Naive thymus-derived CD8-positive, alpha-beta T cell (primary cell): Measurements from ENCODE around the gene SLC17A9. TPM values are rescaled to one million over a fixed set of nuclear protein-coding genes. Genes with fewer than 3 reads are reported as not detected.

Experiments
- ATAC-seq, 2 donors: fragments of 150-1000 bp; cut with Tn5 transposase in 1 of 2; sonication (Bioruptor Pico), chemical (Tn5 transposase) in 1 of 2; 1 replicate in 1 of 2; 2 replicates in 1 of 2; pipeline ENCODE4 v1.10.0; 2021; ENCODE audit warnings: mild to moderate bottlenecking in 2 of 2, moderate library complexity in 2 of 2
- POLR2A ChIA-PET: fragments of 350-600 bp; sonication (Branson Sonifier 250); formaldehyde crosslinking; loops from one replicate; lab custom pipeline; 2021; ENCODE audit warnings: antibody characterized with exemption; lab: Charles Lee
- DNase-seq, 10 donors: peaks; one replicate each; pipeline versions ENCODE4 v3.0.0 to v3.0.0-alpha.2; 2020 to 2022
- H3K27ac Mint-ChIP-seq, 10 donors: one replicate each; pipeline ENCODE4 v1.8.0; 2020 to 2022; ENCODE audit warnings: mild to moderate bottlenecking in 10 of 10, mixed read lengths in 10 of 10, moderate library complexity in 4 of 10, inconsistent platforms in 1 of 10
- H3K27me3 Mint-ChIP-seq, 5 donors: one replicate each; pipeline ENCODE4 v1.8.0; 2021 to 2022; ENCODE audit warnings: mixed read lengths in 5 of 5
- H3K36me3 Mint-ChIP-seq, 3 donors: one replicate each; pipeline ENCODE4 v1.8.0; 2020 to 2022; ENCODE audit warnings: mixed read lengths in 3 of 3, mild to moderate bottlenecking in 2 of 3, inconsistent platforms in 1 of 3
- H3K4me1 Mint-ChIP-seq, 4 donors: one replicate each; pipeline ENCODE4 v1.8.0; 2021 to 2022; ENCODE audit warnings: mixed read lengths in 4 of 4
- H3K4me3 Mint-ChIP-seq, 10 donors: one replicate each; pipeline ENCODE4 v1.8.0; 2020 to 2022; ENCODE audit warnings: mild to moderate bottlenecking in 10 of 10, mixed read lengths in 10 of 10, moderate library complexity in 6 of 10, inconsistent platforms in 1 of 10
- H3K9me3 Mint-ChIP-seq, 9 donors: one replicate each; pipeline ENCODE4 v1.8.0; 2020 to 2022; ENCODE audit warnings: mixed read lengths in 9 of 9, mild to moderate bottlenecking in 3 of 9, inconsistent platforms in 1 of 9, moderate library complexity in 1 of 9
- polyA plus RNA-seq, 3 donors: library from polyadenylated mRNA; unstranded; fragments of 300-500 nt; fragmentation: Illumina TruSeq; gene quantifications; one replicate each; pipeline ENCODE4 v1.2.3, GENCODE V29; 2021
- total RNA-seq, 8 experiments: library from RNA in 2 of 8; stranded (reverse) in 2 of 8; gene quantifications; one replicate each; pipeline ENCODE4 v1.2.3 and lab custom pipeline; 2021 to 2026

SLC17A9 gene, protein sequence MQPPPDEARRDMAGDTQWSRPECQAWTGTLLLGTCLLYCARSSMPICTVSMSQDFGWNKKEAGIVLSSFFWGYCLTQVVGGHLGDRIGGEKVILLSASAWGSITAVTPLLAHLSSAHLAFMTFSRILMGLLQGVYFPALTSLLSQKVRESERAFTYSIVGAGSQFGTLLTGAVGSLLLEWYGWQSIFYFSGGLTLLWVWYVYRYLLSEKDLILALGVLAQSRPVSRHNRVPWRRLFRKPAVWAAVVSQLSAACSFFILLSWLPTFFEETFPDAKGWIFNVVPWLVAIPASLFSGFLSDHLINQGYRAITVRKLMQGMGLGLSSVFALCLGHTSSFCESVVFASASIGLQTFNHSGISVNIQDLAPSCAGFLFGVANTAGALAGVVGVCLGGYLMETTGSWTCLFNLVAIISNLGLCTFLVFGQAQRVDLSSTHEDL
- total RNA-seq (10 to 100 TPM; 11.3 TPM), polyA plus RNA-seq (1 to 10 TPM; 1.2 to 2.0 (median 1.5) TPM), total RNA-seq (lab: John Stamatoyannopoulos, UW) (8.0 to 31.8 (median 21.2) reads per million in 6 experiments)

DNA sequence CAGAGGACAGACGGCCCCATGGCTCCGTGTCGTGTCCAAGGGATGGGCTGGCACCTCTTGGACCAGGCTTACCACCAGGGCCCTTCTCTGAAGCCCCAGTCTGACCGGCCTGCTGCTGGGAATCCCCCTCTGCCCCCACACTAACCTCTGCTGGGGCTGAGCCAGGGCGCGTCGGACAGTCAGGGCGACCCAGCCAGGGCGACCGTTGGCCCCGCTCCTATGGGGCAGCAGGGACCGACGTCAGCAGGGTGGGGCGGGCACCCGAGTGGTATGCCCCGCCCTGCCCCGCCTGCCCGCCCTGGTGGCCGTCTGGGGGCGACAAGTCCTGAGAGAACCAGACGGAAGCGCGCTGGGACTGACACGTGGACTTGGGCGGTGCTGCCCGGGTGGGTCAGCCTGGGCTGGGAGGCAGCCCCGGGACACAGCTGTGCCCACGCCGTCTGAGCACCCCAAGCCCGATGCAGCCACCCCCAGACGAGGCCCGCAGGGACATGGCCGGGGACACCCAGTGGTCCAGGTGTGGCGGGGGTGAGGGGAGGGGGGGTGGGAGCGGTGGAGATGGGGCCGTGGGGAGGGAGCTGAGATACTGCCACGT is at the start of gene SLC17A9:
TSS of gene SLC17A9 (plus strand) at position 337 of the 595 bp plus-strand sequence. CDS start at position 459, 122 bp downstream.
- Mint-ChIP-seq H3K27me3 (no peaks in the 10 kb centered on the region), H3K36me3 (peaks cover 0 to 27% (median 19%) of the 10 kb centered on the region in 3 donors), H3K9me3 (no peaks in the 10 kb centered on the region), H3K4me1 (peaks cover 14 to 60% (median 32%) of the 10 kb centered on the region in 4 donors), H3K4me3 (peak within 1 kb of the TSS; percentile 76 to 92 (median 88)), H3K27ac (peak within 1 kb of the TSS; percentile 88 to 97 (median 95))
- POLR2A ChIA-PET: interaction anchor here (0.7 to 4.6 kb wide), 5 partner anchors 16 to 57 kb away, joined by 4 to 90 read pairs (median 34); partner anchors contain the start of genes DIDO1 and GID8
- DNase-seq: peak in 2 of 10 donors; percentile 37 to 55
- peak in 1 of 2 donors; percentile 10 for ATAC-seq

DNA sequence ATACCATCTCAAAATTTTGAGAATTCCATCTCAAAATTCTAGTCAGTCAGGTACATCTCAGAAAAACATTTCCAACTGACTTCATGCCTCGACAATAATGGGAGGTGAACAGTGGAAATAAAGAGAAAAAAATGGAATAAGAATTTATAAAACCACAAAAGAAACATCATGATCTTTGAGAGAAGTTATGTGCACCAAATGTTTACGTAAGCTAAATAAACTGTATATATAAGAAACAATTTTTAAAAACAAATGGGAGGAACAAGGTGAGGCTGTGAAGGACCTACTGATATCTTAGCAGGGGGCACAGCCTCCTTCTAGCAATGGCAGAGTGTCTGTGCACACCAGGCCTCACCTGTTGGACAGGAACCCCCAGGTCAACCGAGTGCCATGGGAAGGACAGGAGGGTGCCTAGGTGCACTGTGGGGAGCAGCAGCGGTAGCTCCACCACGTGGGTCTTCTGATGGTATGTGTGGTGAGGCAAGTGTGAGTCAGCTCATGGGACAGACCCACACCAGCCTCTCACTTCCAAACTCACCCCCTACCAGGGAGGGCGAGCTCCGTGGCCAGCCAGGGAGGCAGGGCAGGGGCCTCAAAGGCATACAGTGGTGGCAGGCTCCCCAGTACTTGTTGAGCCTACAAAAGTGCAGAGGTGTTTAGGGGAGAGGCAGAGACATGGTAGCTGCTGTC is 49.4 kb upstream of the SLC17A9 start:
- DNase-seq (no peak), ATAC-seq (no peak)
- no peaks in the 10 kb centered on the region for H3K27me3 Mint-ChIP-seq
- H3K36me3 Mint-ChIP-seq: peaks cover 0 to 67% (median 29%) of the 10 kb centered on the region in 3 donors
- peaks cover 18 to 53% (median 37%) of the 10 kb centered on the region in 4 donors for H3K4me1 Mint-ChIP-seq
- H3K4me3 Mint-ChIP-seq: no peak overlapping the region
- POLR2A ChIA-PET: interaction anchor here (0.6 to 1.3 kb wide), 6 partner anchors 13 to 108 kb away, joined by 3 to 6 read pairs (median 4); partner anchors contain the start of gene DIDO1
- no peaks in the 10 kb centered on the region for H3K9me3 Mint-ChIP-seq
- peak overlapping the region in 2 of 10 donors; percentile 39 to 44 for H3K27ac Mint-ChIP-seq

DNA sequence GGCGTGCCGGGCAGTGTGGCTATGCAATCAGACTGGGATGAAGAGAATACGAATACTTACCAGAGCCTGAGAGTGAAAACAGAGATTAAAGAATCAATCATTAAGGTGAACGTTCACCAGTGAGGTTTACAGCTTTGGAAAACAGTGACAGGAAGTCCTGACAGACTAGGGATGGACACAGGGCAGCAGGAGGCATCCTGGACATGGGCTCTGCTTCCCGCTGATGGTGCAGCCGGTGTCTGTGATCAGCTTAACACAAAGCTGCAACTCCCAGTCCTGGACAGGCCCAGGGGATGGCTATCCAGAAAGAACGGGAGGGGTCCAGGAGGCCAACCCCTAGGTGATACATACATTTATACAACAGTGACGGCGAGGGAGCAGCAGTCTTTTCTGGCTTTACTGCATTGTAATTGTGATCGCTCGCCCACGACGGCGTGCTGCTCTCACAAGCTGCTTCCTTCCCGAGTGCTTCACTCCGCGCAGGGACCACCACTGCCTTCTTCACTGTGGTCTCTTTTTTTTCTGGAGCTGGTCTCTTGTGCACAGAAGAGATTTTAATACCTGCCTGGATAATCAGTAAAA is 46.9 kb upstream of the SLC17A9 start:
- no peak overlapping the region for H3K4me3 Mint-ChIP-seq
- H3K9me3 Mint-ChIP-seq: no peaks in the 10 kb centered on the region
- H3K4me1 Mint-ChIP-seq: peaks cover 10 to 52% (median 28%) of the 10 kb centered on the region in 4 donors
- ATAC-seq: no peak
- DNase-seq: no peak
- no peaks in the 10 kb centered on the region for H3K27me3 Mint-ChIP-seq
- peaks cover 0 to 92% (median 34%) of the 10 kb centered on the region in 3 donors for H3K36me3 Mint-ChIP-seq
- H3K27ac Mint-ChIP-seq: peak overlapping the region in 4 of 10 donors; percentile 3 to 51 (median 36)
- POLR2A ChIA-PET: no interaction called here

DNA sequence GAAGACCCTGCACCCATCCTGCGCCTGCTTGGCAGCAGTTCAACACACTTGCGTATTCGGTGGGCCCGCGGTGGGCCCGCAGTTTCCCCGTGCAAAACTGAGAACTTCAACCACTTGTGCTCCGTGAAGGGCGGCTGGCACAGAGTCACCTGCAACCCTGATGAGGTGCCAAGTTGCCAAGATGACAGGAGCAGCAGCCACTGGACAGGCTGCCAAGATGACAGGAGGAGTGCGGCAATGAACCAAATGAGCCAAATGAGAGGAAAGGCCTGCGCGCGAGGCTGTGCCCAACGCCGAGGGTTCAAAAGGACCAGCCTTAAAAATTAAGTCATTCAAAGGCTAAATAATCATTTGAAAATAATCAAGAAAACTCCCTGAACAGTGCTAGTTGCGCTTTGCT is 46.3 kb upstream of the SLC17A9 start:
- no peaks in the 10 kb centered on the region for H3K9me3 Mint-ChIP-seq
- no peak for DNase-seq
- H3K4me3 Mint-ChIP-seq: no peak overlapping the region
- H3K27ac Mint-ChIP-seq: peak overlapping the region in 3 of 10 donors; percentile 29 to 72 (median 34)
- peaks cover 12 to 50% (median 28%) of the 10 kb centered on the region in 4 donors for H3K4me1 Mint-ChIP-seq
- no peaks in the 10 kb centered on the region for H3K27me3 Mint-ChIP-seq
- H3K36me3 Mint-ChIP-seq: peaks cover 0 to 97% (median 34%) of the 10 kb centered on the region in 3 donors
- ATAC-seq: no peak
- POLR2A ChIA-PET: no interaction called here

DNA sequence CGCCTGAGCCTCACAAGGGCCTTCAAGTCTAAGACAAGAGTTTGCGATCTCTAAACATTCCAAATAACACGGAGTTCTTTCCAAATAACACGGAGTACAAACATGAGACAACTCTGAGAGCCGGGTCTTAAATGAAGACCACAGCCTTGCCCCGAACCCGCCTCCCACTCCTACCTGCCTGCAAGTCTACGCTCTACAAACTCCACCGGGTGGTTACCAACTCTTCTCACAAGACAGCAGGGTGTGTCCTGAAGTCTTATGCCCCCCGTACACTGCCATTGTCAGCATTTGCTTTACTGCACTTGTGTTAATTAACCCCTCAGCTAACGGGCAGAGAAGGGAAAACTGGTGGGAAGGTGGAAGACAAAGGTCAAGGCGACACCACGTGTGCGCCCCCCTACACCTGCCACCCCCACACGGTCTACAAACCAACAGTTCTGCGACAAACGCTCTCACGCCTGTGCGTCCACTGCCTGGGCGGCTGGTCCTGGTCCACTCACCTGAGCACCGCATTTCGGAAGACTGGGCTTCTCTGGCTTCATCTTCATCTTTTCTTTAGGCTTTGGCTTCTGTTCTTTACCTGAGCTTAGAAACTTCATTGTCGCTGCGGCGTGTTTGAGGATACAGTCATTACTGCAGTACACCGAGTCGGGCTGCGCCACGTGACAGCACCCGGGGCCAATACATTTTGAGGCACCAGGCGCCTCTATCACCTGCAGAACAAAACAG is 45.7 kb upstream of the SLC17A9 start:
- H3K27ac Mint-ChIP-seq: peak overlapping the region in 5 of 10 donors; percentile 22 to 84 (median 72)
- no peaks in the 10 kb centered on the region for H3K9me3 Mint-ChIP-seq
- peak overlapping the region in 1 of 10 donors; percentile 6 for H3K4me3 Mint-ChIP-seq
- ATAC-seq (no peak), DNase-seq (no peak)
- peaks cover 12 to 55% (median 30%) of the 10 kb centered on the region in 4 donors for H3K4me1 Mint-ChIP-seq
- H3K27me3 Mint-ChIP-seq: no peaks in the 10 kb centered on the region
- POLR2A ChIA-PET: interaction anchor here (0.7 to 1.5 kb wide), 3 partner anchors 10 to 46 kb away, joined by 3 to 5 read pairs (median 5); partner anchors contain the start of genes GID8 and SLC17A9
- H3K36me3 Mint-ChIP-seq: peaks cover 0 to 99% (median 38%) of the 10 kb centered on the region in 3 donors

DNA sequence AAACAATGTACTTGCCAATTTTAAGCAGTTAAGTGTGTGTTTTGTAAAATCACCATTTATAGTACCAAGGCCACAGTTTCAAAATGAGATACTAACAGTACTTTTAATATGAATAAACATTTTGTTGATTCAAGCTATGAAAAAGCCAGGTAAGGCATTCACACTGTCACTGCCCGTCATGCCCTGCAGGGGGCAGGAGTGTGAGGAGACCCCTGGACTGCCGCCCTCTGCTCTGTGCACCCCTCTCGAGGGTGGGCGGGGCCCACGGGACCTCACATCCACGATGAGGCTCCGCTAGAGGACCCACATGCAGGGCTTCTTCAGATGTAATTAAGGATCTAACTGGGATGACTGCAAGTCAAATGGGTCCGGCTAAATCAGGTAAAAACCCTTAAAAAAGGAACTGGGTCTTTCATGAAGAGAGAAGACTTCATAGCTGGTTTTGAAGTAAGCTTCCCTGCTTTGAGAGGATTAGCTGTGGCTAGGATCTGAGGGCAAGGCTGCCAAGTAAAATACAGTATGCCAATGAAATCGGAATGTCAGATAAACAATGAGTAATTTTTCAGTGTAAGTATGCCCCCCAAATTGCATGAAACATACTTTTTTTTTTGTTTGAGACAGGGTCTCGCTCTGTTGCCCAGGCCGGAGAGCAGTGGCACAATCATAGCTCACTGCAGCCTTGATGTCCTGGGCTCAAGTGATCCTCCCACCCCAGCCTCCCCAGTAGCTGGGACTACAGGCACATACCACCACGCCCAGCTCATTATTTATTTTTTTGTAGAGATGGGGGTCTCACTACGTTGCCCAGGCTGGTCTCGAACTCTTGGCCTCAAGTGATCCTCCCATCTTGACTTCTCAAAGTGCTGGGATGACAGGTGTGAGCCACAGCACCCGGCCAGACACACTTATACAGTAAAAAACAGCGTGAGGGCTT is 44.9 kb upstream of the SLC17A9 start:
- H3K36me3 Mint-ChIP-seq: peaks cover 0 to 97% (median 40%) of the 10 kb centered on the region in 3 donors
- POLR2A ChIA-PET: interaction anchor here (0.7 to 2.1 kb wide), 6 partner anchors 9 to 47 kb away, joined by 3 to 5 read pairs (median 4); partner anchors contain the start of genes GID8 and SLC17A9
- peaks cover 12 to 59% (median 32%) of the 10 kb centered on the region in 4 donors for H3K4me1 Mint-ChIP-seq
- peak overlapping the region in 8 of 10 donors; percentile 16 to 84 (median 62) for H3K27ac Mint-ChIP-seq
- H3K9me3 Mint-ChIP-seq: no peaks in the 10 kb centered on the region
- ATAC-seq (peak; percentile 84 to 88), DNase-seq (peak in 9 of 10 donors; percentile 31 to 55 (median 50))
- H3K27me3 Mint-ChIP-seq: no peaks in the 10 kb centered on the region
- H3K4me3 Mint-ChIP-seq: peak overlapping the region in 1 of 10 donors; percentile 34

DNA sequence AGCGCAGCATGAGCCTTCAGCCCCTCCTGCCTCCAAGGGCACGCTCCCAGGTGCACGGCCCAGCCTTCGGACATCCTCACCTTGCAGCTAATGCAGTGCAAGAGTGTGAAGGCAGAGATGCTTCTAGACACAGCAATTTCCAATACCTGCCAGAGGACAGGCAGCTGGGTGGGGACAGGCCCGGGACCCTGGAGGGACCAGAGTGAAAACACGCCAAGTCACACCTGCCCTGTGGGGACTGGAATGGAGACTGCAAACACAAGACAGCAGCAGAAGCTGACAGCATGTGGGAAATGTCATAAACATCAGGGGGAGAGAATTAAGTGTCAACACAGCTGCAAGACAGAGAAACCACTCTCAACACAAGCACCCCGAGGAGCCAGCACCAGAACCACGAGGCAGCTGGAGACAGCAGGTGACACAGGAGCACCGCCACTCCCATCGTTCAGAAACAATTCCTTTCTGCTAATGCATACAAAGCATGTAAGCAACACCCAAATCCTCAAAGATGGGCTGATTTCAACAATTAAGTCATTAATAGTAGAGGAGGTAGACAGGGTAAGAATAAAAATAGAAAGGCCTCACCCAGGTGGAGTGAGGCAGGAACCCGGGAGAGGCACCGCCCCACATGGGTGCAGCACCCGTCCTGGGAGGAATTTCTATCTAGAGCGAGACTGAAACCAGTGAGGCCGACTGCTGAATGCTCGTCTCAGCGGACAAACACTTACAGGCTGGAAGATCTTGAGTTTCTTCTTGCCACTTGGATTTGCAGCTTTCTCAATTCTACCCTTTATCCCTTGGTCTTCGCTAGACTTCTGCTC is 43.3 kb upstream of the SLC17A9 start:
- Mint-ChIP-seq H3K27ac (peak overlapping the region in 6 of 10 donors; percentile 15 to 79 (median 42)), H3K4me3 (peak overlapping the region in 1 of 10 donors; percentile 18), H3K36me3 (peaks cover 0 to 96% (median 37%) of the 10 kb centered on the region in 3 donors), H3K4me1 (peaks cover 18 to 71% (median 46%) of the 10 kb centered on the region in 4 donors), H3K27me3 (no peaks in the 10 kb centered on the region), H3K9me3 (no peaks in the 10 kb centered on the region)
- ATAC-seq: no peak
- DNase-seq: no peak
- POLR2A ChIA-PET: interaction anchor here (1.1 to 2.1 kb wide), 4 partner anchors 9 to 45 kb away, joined by 3 to 5 read pairs (median 3); partner anchors contain the start of gene GID8

DNA sequence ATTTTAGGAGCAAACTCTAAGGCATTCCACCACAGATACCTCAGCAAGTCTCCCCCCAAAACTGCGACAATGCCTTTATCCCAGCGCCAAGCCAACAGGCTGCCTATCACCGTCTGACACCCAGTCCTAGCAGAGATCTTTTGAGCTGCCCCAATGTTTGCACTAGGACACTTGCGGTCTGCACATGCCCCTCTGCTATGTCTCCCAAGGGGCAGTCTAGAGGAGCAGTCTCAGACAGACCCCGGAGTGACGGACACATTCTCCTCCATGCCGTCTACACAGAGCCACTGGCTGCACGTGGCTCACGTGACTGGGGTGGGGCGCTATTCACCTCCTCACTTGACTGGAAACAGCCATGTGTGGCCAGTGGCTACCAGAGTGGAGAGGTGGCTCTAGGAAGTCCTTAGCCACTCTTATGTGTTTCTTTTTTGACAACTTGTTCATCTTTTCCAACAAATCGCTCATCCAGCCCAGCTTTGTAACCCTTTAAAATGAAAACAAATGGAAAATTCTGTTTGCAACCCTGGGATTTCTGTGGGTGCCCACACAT is 42.2 kb upstream of the SLC17A9 start:
- Mint-ChIP-seq H3K27me3 (no peaks in the 10 kb centered on the region), H3K27ac (peak overlapping the region in 5 of 10 donors; percentile 18 to 49 (median 31)), H3K9me3 (no peaks in the 10 kb centered on the region), H3K4me3 (no peak overlapping the region), H3K36me3 (peaks cover 0 to 85% (median 29%) of the 10 kb centered on the region in 3 donors), H3K4me1 (peaks cover 23 to 76% (median 56%) of the 10 kb centered on the region in 4 donors)
- DNase-seq (no peak), ATAC-seq (no peak)
- POLR2A ChIA-PET: interaction anchor here (1.2 kb wide), 1 partner anchor 8 kb away, joined by 3 read pairs; no protein-coding TSS in a partner anchor

DNA sequence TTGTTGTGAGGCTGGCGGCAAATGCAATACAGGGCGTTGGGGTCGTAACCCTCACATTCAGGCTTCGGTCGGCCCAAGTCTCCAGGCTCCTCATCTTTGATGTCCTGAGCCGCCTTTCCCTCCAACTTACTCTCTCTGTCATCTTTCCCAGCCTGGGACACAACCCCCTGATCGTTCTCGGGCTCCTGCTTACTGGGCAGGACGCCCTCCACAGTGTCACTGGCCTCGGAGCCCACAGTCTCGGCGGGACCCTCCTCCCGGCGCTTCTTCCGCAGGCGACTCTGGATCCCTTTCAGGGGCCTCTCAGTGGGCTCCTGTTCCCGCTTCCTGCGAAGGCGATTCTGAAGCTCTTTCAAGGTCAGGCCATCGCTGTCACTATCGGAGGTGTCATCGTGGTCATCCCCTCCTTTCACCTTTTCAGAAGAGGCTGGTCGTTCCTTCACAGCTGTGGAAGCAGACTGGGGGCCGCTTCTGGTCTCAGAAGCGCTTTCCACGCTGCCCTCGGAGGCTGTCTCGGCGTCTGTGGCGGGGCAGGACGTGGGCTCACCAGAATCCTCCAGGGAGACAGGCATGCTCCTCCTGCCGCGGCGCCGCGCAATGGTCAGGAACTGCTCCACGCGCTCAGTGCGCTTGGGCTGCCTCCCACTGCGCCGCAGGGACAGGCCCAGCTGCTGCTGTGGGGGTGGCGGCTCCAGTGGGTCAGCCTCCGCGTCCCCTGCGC is 41.6 kb upstream of the SLC17A9 start:
- Mint-ChIP-seq H3K27me3 (no peaks in the 10 kb centered on the region), H3K36me3 (peaks cover 0 to 79% (median 25%) of the 10 kb centered on the region in 3 donors), H3K4me3 (no peak overlapping the region), H3K4me1 (peaks cover 23 to 79% (median 62%) of the 10 kb centered on the region in 4 donors), H3K27ac (peak overlapping the region in 2 of 10 donors; percentile 25 to 46), H3K9me3 (no peaks in the 10 kb centered on the region)
- no peak for DNase-seq
- no peak for ATAC-seq
- POLR2A ChIA-PET: interaction anchor here (1.2 to 8.7 kb wide), 4 partner anchors 7 to 15 kb away, joined by 3 to 71 read pairs (median 5); partner anchors contain the start of gene DIDO1
